K562 (cell line): Measurements from ENCODE around the gene PPM1L. TPM values are rescaled to one million over a fixed set of nuclear protein-coding genes. Genes with fewer than 3 reads are reported as not detected.

ENCODE experiments used
- ATAC-seq: fragments of 200-7000 bp; cut with Tn5 transposase; 3 replicates; pipeline ENCODE4 v1.9.1; 2020; ENCODE audit warnings: moderate library complexity
- BruUV-seq: library from RNA; stranded (reverse); fragments of 400-500 nt; replicated peaks from 2 replicates; lab custom pipeline; 2021; lab: Mats Ljungman, UMichigan
- CTCF ChIA-PET: fragments of 300-600 bp; formaldehyde crosslinking; extraction: SDS; loops from one replicate; lab custom pipeline; 2021; ENCODE audit warnings: low intra/inter-chr PET ratio; lab: Yijun Ruan, JAX
- POLR2A ChIA-PET: fragments of 300-600, 350-650 bp; sonication (Branson Sonifier 250); formaldehyde crosslinking; extraction: SDS; loops from one replicate; lab custom pipeline; 2021; ENCODE audit warnings: antibody characterized with exemption, inconsistent platforms; lab: Yijun Ruan, JAX
- DNase-seq, 4 experiments: peaks; one replicate each; pipeline versions ENCODE4 v3.0.0 to v3.0.0-alpha.2; 2011 to 2018; ENCODE audit warnings: low spot score in 3 of 4, mixed read lengths in 3 of 4; ENCODE audit errors: extremely low read depth in 1 of 4
- FAIRE-seq: peaks from 2 replicates; lab custom pipeline; 2011; peaks lifted over from hg19 to GRCh38; lab: Jason Lieb, UNC
- H2AFZ ChIP-seq: 2 replicates; pipeline ENCODE4 v1.6.0; 2011; ENCODE audit warnings: low read depth, low read length, control low read depth, inconsistent platforms
- H3K27ac ChIP-seq: fragments of 200-600 bp; 3 replicates; pipeline ENCODE4 v1.8.0; 2011; ENCODE audit warnings: low read depth, mild to moderate bottlenecking, control low read depth, inconsistent platforms, low read length, moderate library complexity, mixed read lengths; ENCODE audit errors: extremely low read depth
- H3K27me3 ChIP-seq, 2 experiments: fragments of 300-600 bp in 1 of 2; 2 replicates in 1 of 2; 3 replicates in 1 of 2; pipeline versions ENCODE4 v1.6.0 to v1.8.0; 2011; ENCODE audit warnings: inconsistent platforms in 2 of 2, low read length in 2 of 2, mild to moderate bottlenecking in 1 of 2, mixed read lengths in 1 of 2, moderate library complexity in 1 of 2; ENCODE audit not compliant: control insufficient read depth in 2 of 2, insufficient read depth in 2 of 2
- H3K36me3 ChIP-seq: fragments of 300-600 bp; 3 replicates; pipeline ENCODE4 v1.8.0; 2011; ENCODE audit warnings: mild to moderate bottlenecking, low read length, inconsistent platforms; ENCODE audit not compliant: control insufficient read depth, insufficient read depth
- H3K4me1 ChIP-seq, 2 experiments: fragments of 200-600 bp in 1 of 2; replicated peaks in 1 of 2; 2 replicates in 1 of 2; 3 replicates in 1 of 2; pipeline versions ENCODE4 v1.5.1 to v1.8.0; 2011; ENCODE audit warnings: inconsistent platforms in 2 of 2, low read length in 2 of 2, mild to moderate bottlenecking in 1 of 2, mixed read lengths in 1 of 2, moderate library complexity in 1 of 2; ENCODE audit not compliant: control insufficient read depth in 2 of 2, insufficient read depth in 2 of 2
- H3K4me2 ChIP-seq: 2 replicates; pipeline ENCODE4 v1.6.1; 2011; ENCODE audit warnings: low read length, control low read depth, inconsistent platforms, mixed read lengths; ENCODE audit not compliant: insufficient read depth
- H3K4me3 ChIP-seq: fragments of 200-600 bp; sonication (generic), shearing (Covaris generic); 2 replicates; pipeline ENCODE4 v1.5.1; 2016; ENCODE audit warnings: control low read depth, inconsistent platforms
- H3K79me2 ChIP-seq: fragments of 200-600 bp; 3 replicates; pipeline ENCODE4 v1.8.0; 2011; ENCODE audit warnings: low read length, inconsistent platforms; ENCODE audit not compliant: control insufficient read depth, insufficient read depth
- H3K9ac ChIP-seq, 2 experiments: 2 replicates each; pipeline versions ENCODE4 v1.6.0 to v1.6.1; 2011; ENCODE audit warnings: low read depth in 2 of 2, low read length in 2 of 2, control low read depth in 1 of 2, inconsistent platforms in 1 of 2, mild to moderate bottlenecking in 1 of 2, mixed read lengths in 1 of 2; ENCODE audit not compliant: insufficient read depth in 1 of 2
- H3K9me1 ChIP-seq: one replicate; pipeline ENCODE4 v1.6.0; 2011; ENCODE audit warnings: inconsistent platforms, mild to moderate bottlenecking, low read length, moderate library complexity; ENCODE audit not compliant: control insufficient read depth, insufficient read depth
- H3K9me3 ChIP-seq: replicated peaks from 2 replicates; pipeline ENCODE4 v1.5.1; 2011; ENCODE audit warnings: low read depth, low read length, inconsistent platforms; ENCODE audit not compliant: control insufficient read depth, insufficient read depth
- H4K20me1 ChIP-seq: replicated peaks from 2 replicates; pipeline ENCODE4 v1.6.1; 2011; ENCODE audit warnings: low read length, inconsistent platforms, mixed read lengths; ENCODE audit not compliant: control insufficient read depth, insufficient read depth
- ASH1L ChIP-seq: fragments of 450-650 bp; IDR thresholded peaks from 2 replicates; pipeline ENCODE4 v1.6.1; 2018; ENCODE audit warnings: borderline replicate concordance, mild to moderate bottlenecking, low read depth; ENCODE audit not compliant: partially characterized antibody
- CHD4 ChIP-seq: fragments of 200-600 bp; sonication (generic); IDR thresholded peaks from 3 replicates; pipeline ENCODE4 v1.6.1; 2012; ENCODE audit warnings: low read depth, mild to moderate bottlenecking, mixed read lengths, low read length, inconsistent platforms; ENCODE audit not compliant: insufficient read depth, insufficient replicate concordance, poor library complexity, severe bottlenecking
- GTF2E2 ChIP-seq: fragments of 200-800 bp; sonication (Bioruptor generic); IDR thresholded peaks from 2 replicates; pipeline ENCODE4 v1.6.1; 2016; ENCODE audit warnings: missing genetic modification characterization, missing compliant biosample characterization
- HSF4 ChIP-seq: fragments of 250-450 bp; sonication (Bioruptor Pico); IDR thresholded peaks from 2 replicates; pipeline ENCODE4 v2.1.2; 2022; ENCODE audit warnings: mild to moderate bottlenecking, moderate library complexity, borderline replicate concordance
- MTF1 ChIP-seq: fragments of 250-450 bp; sonication (Bioruptor Pico); IDR thresholded peaks from 2 replicates; pipeline ENCODE4 v1.9.0; 2021; ENCODE audit warnings: moderate library complexity, mild to moderate bottlenecking, inconsistent platforms, borderline replicate concordance
- POLR2AphosphoS2 ChIP-seq: IDR thresholded peaks from 2 replicates; pipeline ENCODE4 v1.6.1; 2012; ENCODE audit warnings: low read length, improper control_type of control experiment
- PTTG1 ChIP-seq: fragments of 450-650 bp; IDR thresholded peaks from 2 replicates; pipeline ENCODE4 v1.6.1; 2016; ENCODE audit warnings: low read depth, mild to moderate bottlenecking, missing genetic modification characterization, missing compliant biosample characterization
- RUNX1 ChIP-seq: sonication (generic); IDR thresholded peaks from 2 replicates; pipeline ENCODE4 v1.6.1; 2016; ENCODE audit warnings: antibody characterized with exemption, low read depth
- SMAD2 ChIP-seq: fragments of 150-350 bp; IDR thresholded peaks from 2 replicates; pipeline ENCODE4 v1.6.1; 2014; ENCODE audit warnings: low read depth, mild to moderate bottlenecking, low read length
- ZNF212 ChIP-seq: fragments of 450-650 bp; formaldehyde crosslinking; IDR thresholded peaks from 2 replicates; pipeline ENCODE4 v1.4.0; 2020; ENCODE audit warnings: mild to moderate bottlenecking
- ZNF316 ChIP-seq: fragments of 450-650 bp; IDR thresholded peaks from 2 replicates; pipeline ENCODE4 v1.6.1; 2016
- ZNF561 ChIP-seq: fragments of 450-650 bp; formaldehyde crosslinking; conservative IDR thresholded peaks from 2 replicates; pipeline ENCODE4 v1.4.0; 2020; ENCODE audit warnings: mild to moderate bottlenecking, moderate library complexity
- ZSCAN32 ChIP-seq: fragments of 450-650 bp; formaldehyde crosslinking; IDR thresholded peaks from 2 replicates; pipeline ENCODE4 v1.4.0; 2020; ENCODE audit warnings: mild to moderate bottlenecking, moderate library complexity
- WGBS: fragments of 100-300 bp; shearing (Covaris generic); methylation state at CpG from one replicate; pipeline ENCODE4 v1.1.6; 2016; ENCODE audit warnings: low coverage, mixed read lengths; ENCODE audit not compliant: insufficient coverage; ENCODE audit errors: missing lambda C conversion rate; 5-methylcytosine and 5-hydroxymethylcytosine counted together
- in situ Hi-C: fragments of 300-500 bp; cut with MboI; formaldehyde crosslinking; loops from 4 replicates; pipeline ENCODE4 v1.15.0; 2018; ENCODE audit warnings: inconsistent platforms, mixed read lengths
- intact Hi-C: fragments of 100-400 bp; cut with micrococcal nuclease; formaldehyde crosslinking; loops from 2 replicates; pipeline ENCODE4 v1.14.2; 2022
- polyA plus RNA-seq, 8 experiments: library from polyadenylated mRNA; depleted of rRNA in 4 of 8; stranded (reverse) in 5 of 8; unstranded in 3 of 8; fragments of >200 nt; fragmentation: Nextera tagmentation in 2 of 8; fragmentation: Illumina TruSeq in 1 of 8; extraction: Ambion mirVana in 2 of 8; extraction: Trizol in 1 of 8; gene quantifications; 2 replicates each; pipeline versions ENCODE4 v1.2.1 to v1.2.3, GENCODE V29; 2011 to 2014; ENCODE audit warnings: inconsistent platforms in 1 of 8, missing spikeins in 1 of 8
- total RNA-seq, 7 experiments: library from RNA; depleted of rRNA in 6 of 7; stranded (reverse); fragments of >200 nt in 6 of 7; fragmentation: Illumina TruSeq in 2 of 7; extraction: Trizol in 2 of 7; gene quantifications; 2 replicates each; pipeline versions ENCODE4 v1.2.1 to v1.2.3, GENCODE V29; 2011 to 2021; ENCODE audit warnings: low replicate concordance in 1 of 7
- TF ChIP-seq, protein P1 (sequence below): IDR thresholded peaks from 2 replicates; pipeline ENCODE4 v1.6.1; 2012; ENCODE audit warnings: low read depth, low read length, improper control_type of control experiment, borderline replicate concordance
- TF ChIP-seq, protein P2 (sequence below): fragments of 250-450 bp; sonication (Bioruptor Pico); IDR thresholded peaks from 2 replicates; pipeline ENCODE4 v1.5.0; 2021; ENCODE audit warnings: mild to moderate bottlenecking, moderate library complexity
- TF ChIP-seq, protein P3 (sequence below): fragments of 450-650 bp; conservative IDR thresholded peaks from 2 replicates; pipeline ENCODE4 v1.6.1; 2016; ENCODE audit warnings: missing genetic modification characterization, low read depth, mild to moderate bottlenecking, missing compliant biosample characterization, moderate library complexity

PPM1L gene
- total and polyA plus RNA-seq, 9 of the 15 experiments (the other 6 are each of a cell fraction or from before 2014, with no cell fraction given): 0.01 to 0.41 (median 0.14) TPM

DNA sequence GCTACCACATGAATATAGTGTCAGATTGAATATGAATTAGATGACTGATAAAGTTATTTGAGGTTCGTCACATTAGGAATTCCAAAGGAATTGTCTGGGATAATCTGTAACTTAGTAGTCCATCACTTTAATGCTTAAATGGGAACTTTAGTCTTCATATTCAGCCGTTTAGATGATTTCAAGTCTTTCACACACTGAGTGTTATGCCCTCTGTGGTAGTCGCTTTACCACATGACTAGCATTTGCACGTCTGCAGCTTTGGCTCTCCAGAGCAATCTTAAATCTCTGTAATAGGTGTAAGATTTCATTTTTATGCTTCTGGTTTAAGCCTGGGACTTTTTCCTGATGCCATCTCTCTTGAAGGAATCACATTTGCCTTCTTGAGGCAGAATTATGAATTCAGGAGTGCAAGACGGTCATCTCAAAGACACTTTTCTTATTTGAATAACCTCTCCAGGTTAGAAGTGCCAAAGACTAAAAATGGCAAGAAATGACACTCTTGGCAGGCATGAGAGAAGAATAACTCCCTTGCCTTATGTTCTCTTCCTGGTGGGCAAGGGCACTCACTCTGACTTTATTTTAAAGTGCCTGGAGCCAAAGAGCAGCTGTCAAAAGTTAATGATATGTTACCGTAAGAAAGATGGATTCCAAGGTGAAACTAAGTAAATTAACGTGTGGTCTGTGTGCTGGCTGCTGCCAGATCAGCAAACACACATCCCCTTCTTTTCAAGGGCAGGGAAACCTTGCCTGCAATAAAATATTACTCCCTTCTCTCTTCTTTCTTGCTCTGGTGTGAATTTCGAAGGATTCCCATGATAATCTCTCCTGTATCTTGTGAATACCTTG lies 195.8 kb downstream of the PPM1L start:
- ChIA-PET POLR2A (interaction anchor here (0.6 kb wide), 1 partner anchor 44 kb away, joined by 3 read pairs; no protein-coding TSS in a partner anchor), CTCF (no interaction called here)
- Histone ChIP-seq H3K9me1 (no peaks in the 10 kb centered on the region), H3K9ac (no peak overlapping the region), H3K4me2 (no peak overlapping the region), H3K9me3 (no peaks in the 10 kb centered on the region), H3K4me1 (no peaks in the 10 kb centered on the region), H4K20me1 (no peaks in the 10 kb centered on the region), H3K36me3 (no peaks in the 10 kb centered on the region), H2AFZ (no peak overlapping the region), H3K27me3 (no peaks in the 10 kb centered on the region), H3K27ac (no peak overlapping the region), H3K79me2 (no peaks in the 10 kb centered on the region), H3K4me3 (no peak overlapping the region)
- BruUV-seq: no TSS peak
- ATAC-seq (no peak), FAIRE-seq (no peak), DNase-seq (no peak)
- intact Hi-C loops: no loop called here
- WGBS: 0% methylated on average over 8 of the region's 8 CpGs
- in situ Hi-C loops: no loop called here
- TF ChIP-seq GTF2E2 (tag): no peak
- no peak for TF ChIP-seq POLR2AphosphoS2
- no peak for TF ChIP-seq ZNF212 (CRISPR knock-in tag)
- TF ChIP-seq RUNX1: no peak
- no peak for TF ChIP-seq CHD4
- TF ChIP-seq SMAD2: no peak
- no peak for TF ChIP-seq ZNF561
- TF ChIP-seq HSF4 (CRISPR knock-in tag): no peak
- TF ChIP-seq ASH1L: no peak
- TF ChIP-seq ZSCAN32: no peak
- TF ChIP-seq, protein P1, sequence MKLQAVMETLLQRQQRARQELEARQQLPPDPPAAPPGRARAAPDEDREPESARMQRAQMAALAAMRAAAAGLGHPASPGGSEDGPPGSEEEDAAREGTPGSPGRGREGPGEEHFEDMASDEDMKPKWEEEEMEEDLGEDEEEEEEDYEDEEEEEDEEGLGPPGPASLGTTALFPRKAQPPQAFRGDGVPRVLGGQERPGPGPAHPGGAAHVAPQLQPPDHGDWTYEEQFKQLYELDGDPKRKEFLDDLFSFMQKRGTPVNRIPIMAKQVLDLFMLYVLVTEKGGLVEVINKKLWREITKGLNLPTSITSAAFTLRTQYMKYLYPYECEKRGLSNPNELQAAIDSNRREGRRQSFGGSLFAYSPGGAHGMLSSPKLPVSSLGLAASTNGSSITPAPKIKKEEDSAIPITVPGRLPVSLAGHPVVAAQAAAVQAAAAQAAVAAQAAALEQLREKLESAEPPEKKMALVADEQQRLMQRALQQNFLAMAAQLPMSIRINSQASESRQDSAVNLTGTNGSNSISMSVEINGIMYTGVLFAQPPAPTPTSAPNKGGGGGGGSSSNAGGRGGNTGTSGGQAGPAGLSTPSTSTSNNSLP: no peak
- no peak for TF ChIP-seq MTF1 (CRISPR knock-in tag)
- TF ChIP-seq ZNF316: no peak
- TF ChIP-seq, protein P2, sequence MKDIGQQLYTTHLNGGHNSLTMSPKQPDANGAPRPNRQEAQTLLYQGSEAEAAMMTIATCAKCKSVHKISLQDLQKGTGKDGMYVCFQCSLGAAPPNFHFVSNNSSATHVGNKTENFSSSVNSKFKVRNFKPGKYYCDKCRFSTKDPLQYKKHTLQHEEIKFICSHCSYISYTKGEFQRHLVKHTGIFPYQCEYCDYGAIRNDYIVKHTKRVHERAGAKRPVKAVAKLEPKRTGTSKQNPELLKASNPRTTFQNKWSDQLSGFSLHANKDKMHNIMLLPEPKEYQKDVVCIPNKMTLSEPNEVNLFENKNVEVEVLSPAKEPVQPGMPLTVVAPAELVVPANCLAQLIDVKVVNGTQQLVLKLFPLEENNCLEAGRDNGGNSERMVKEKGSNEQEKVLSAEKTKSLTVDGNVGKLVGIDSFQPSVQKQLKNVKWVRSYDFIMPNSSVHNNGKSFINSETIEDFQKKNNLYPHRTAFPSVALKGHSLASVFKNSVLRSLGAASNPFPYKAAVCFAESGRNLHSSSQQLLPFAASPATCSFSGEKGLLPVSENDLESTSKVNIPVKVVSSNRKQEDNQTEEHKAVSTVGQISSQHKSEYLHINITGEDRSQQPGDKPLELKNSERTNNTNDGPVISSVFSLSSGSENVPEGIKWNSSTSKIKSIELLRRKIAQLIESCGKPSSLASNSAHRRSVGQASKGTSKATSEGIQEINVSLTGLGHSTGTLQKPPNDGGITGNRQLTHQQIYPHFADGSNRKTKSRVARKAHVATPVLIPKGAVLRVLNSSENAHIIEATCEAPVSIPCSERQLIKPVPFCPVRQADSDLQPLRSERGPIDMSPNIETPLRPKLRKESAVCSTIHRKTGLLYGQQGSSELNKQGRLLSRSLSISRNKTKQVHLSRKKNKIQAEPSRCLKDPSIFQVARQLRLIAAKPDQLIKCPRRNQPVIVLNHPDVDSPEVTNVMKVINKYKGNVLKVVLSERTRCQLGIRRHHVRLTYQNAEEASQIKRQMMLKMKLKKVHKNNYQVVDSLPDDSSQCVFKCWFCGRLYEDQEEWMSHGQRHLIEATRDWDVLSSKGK (CRISPR knock-in tag): no peak
- TF ChIP-seq, protein P3, sequence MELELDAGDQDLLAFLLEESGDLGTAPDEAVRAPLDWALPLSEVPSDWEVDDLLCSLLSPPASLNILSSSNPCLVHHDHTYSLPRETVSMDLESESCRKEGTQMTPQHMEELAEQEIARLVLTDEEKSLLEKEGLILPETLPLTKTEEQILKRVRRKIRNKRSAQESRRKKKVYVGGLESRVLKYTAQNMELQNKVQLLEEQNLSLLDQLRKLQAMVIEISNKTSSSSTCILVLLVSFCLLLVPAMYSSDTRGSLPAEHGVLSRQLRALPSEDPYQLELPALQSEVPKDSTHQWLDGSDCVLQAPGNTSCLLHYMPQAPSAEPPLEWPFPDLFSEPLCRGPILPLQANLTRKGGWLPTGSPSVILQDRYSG (tag): no peak
- TF ChIP-seq PTTG1: no peak
